GM23338 (cell line): ENCODE results near the gene ZNF382. TPM values are rescaled to one million over a fixed set of nuclear protein-coding genes. Genes with fewer than 3 reads are reported as not detected.
A peak's percentile ranks its signal among the peaks of the same experiment; 100 is the strongest.

Experiments used
- ATAC-seq: fragments of 200-7000 bp; cut with Tn5 transposase; 3 replicates; pipeline ENCODE4 v1.9.1; 2020
- DNase-seq: peaks from one replicate; pipeline ENCODE4 v3.0.0-alpha.2; 2015; ENCODE audit warnings: low spot score
- H2AFZ ChIP-seq: fragments of 200-600 bp; sonication (generic); 2 replicates; pipeline ENCODE4 v1.8.0; 2016; ENCODE audit warnings: antibody characterized with exemption, mild to moderate bottlenecking, moderate library complexity
- H3F3A ChIP-seq: fragments of 200-600 bp; sonication (generic); replicated peaks from 2 replicates; pipeline ENCODE4 v1.8.0; 2017; ENCODE audit warnings: antibody characterized with exemption, mixed run types, low read depth
- H3K27ac ChIP-seq: fragments of 200-600 bp; sonication (generic); 2 replicates; pipeline ENCODE4 v1.6.1; 2016; ENCODE audit warnings: low read depth
- H3K27me3 ChIP-seq: fragments of 200-600 bp; sonication (generic); 2 replicates; pipeline ENCODE4 v1.8.0; 2016; ENCODE audit warnings: mild to moderate bottlenecking, mixed run types, moderate library complexity; ENCODE audit not compliant: insufficient read depth
- H3K36me3 ChIP-seq: fragments of 200-600 bp; sonication (generic); 2 replicates; pipeline ENCODE4 v1.8.0; 2016; ENCODE audit warnings: mild to moderate bottlenecking; ENCODE audit not compliant: insufficient read depth
- H3K4me1 ChIP-seq: fragments of 200-600 bp; sonication (generic); 2 replicates; pipeline ENCODE4 v1.8.0; 2016; ENCODE audit warnings: mild to moderate bottlenecking, moderate library complexity; ENCODE audit not compliant: insufficient read depth
- H3K4me2 ChIP-seq: fragments of 200-600 bp; sonication (generic); 2 replicates; pipeline ENCODE4 v1.7.1; 2017; ENCODE audit warnings: mixed run types
- H3K4me3 ChIP-seq: fragments of 200-600 bp; sonication (generic); 2 replicates; pipeline ENCODE4 v1.6.1; 2016; ENCODE audit warnings: mixed run types
- H3K79me2 ChIP-seq: fragments of 200-600 bp; sonication (generic); replicated peaks from 2 replicates; pipeline ENCODE4 v1.8.0; 2017; ENCODE audit warnings: mild to moderate bottlenecking; ENCODE audit not compliant: insufficient read depth
- H3K9me2 ChIP-seq: fragments of 200-600 bp; sonication (generic); 2 replicates; pipeline ENCODE4 v1.8.0; 2017; ENCODE audit not compliant: insufficient read depth
- H4K20me1 ChIP-seq: fragments of 200-600 bp; sonication (generic); replicated peaks from 2 replicates; pipeline ENCODE4 v1.8.0; 2017; ENCODE audit warnings: mild to moderate bottlenecking; ENCODE audit not compliant: insufficient read depth
- H3K27ac Mint-ChIP-seq: 2 replicates; pipeline ENCODE4 v1.8.0; 2020; ENCODE audit warnings: inconsistent platforms, mild to moderate bottlenecking, moderate library complexity, mixed read lengths
- H3K27me3 Mint-ChIP-seq: 3 replicates; pipeline ENCODE4 v1.8.0; 2022; ENCODE audit warnings: low read depth, mild to moderate bottlenecking, moderate library complexity, mixed read lengths, inconsistent platforms; ENCODE audit not compliant: insufficient read depth, poor library complexity
- H3K36me3 Mint-ChIP-seq: 3 replicates; pipeline ENCODE4 v1.8.0; 2021; ENCODE audit warnings: low read depth, mild to moderate bottlenecking, inconsistent platforms, moderate library complexity, mixed read lengths
- H3K4me1 Mint-ChIP-seq: 3 replicates; pipeline ENCODE4 v1.8.0; 2020; ENCODE audit warnings: mild to moderate bottlenecking, inconsistent platforms, mixed read lengths
- H3K4me3 Mint-ChIP-seq: 3 replicates; pipeline ENCODE4 v1.8.0; 2021; ENCODE audit warnings: moderate library complexity, mild to moderate bottlenecking, inconsistent platforms, mixed read lengths
- H3K9me3 Mint-ChIP-seq: 3 replicates; pipeline ENCODE4 v1.8.0; 2020; ENCODE audit warnings: moderate library complexity, mild to moderate bottlenecking, inconsistent platforms, mixed read lengths
- CREB1 ChIP-seq: fragments of 250-450 bp; sonication (Bioruptor Pico); IDR thresholded peaks from 2 replicates; pipeline ENCODE4 v1.5.0; 2020; ENCODE audit warnings: low read depth, mild to moderate bottlenecking, moderate library complexity
- EZH2phosphoT487 ChIP-seq: fragments of 200-600 bp; sonication (generic); IDR thresholded peaks from one replicate; pipeline ENCODE4 v1.8.1; 2018; ENCODE audit warnings: antibody characterized with exemption; ENCODE audit not compliant: unreplicated experiment
- JUNB ChIP-seq: IDR thresholded peaks from one replicate; pipeline ENCODE4 v1.6.1; 2016; ENCODE audit warnings: antibody characterized with exemption; ENCODE audit not compliant: unreplicated experiment
- NANOG ChIP-seq: IDR thresholded peaks from 2 replicates; pipeline ENCODE4 v1.6.1; 2016; ENCODE audit warnings: antibody characterized with exemption, borderline replicate concordance
- REST ChIP-seq: IDR thresholded peaks from one replicate; pipeline ENCODE4 v1.6.1; 2018; ENCODE audit warnings: antibody characterized with exemption; ENCODE audit not compliant: unreplicated experiment
- STAT1 ChIP-seq: IDR thresholded peaks from one replicate; pipeline ENCODE4 v1.6.1; 2016; ENCODE audit warnings: antibody characterized with exemption; ENCODE audit not compliant: unreplicated experiment
- ZNF114 ChIP-seq: fragments of 250-450 bp; sonication (Bioruptor Pico); IDR thresholded peaks from 2 replicates; pipeline ENCODE4 v1.5.0; 2020; ENCODE audit warnings: mild to moderate bottlenecking, moderate library complexity
- ZNF331 ChIP-seq: fragments of 250-450 bp; sonication (Bioruptor Pico); IDR thresholded peaks from 2 replicates; pipeline ENCODE4 v1.5.0; 2020; ENCODE audit warnings: low read depth, mild to moderate bottlenecking, moderate library complexity
- polyA plus RNA-seq: library from polyadenylated mRNA; unstranded; fragments of >200 nt; fragmentation: Nextera tagmentation; extraction: Ambion mirVana; gene quantifications from 2 replicates; pipeline ENCODE4 v1.2.1, GENCODE V29; 2016
- total RNA-seq: library from RNA; depleted of rRNA; stranded (reverse); fragments of >200 nt; shearing (Covaris generic); gene quantifications from 2 replicates; pipeline ENCODE4 v1.2.3, GENCODE V29; 2014
- TF ChIP-seq, protein P1 (sequence below): IDR thresholded peaks from 2 replicates; pipeline ENCODE4 v1.6.1; 2016; ENCODE audit warnings: antibody characterized with exemption
- TF ChIP-seq, protein P2 (sequence below): fragments of 250-450 bp; sonication (Bioruptor Pico); IDR thresholded peaks from 2 replicates; pipeline ENCODE4 v1.5.0; 2020; ENCODE audit warnings: mild to moderate bottlenecking, moderate library complexity

ZNF382 gene
- total and polyA plus RNA-seq, 2 experiments from 2014 or later, result 3.8 to 11.5 TPM

DNA sequence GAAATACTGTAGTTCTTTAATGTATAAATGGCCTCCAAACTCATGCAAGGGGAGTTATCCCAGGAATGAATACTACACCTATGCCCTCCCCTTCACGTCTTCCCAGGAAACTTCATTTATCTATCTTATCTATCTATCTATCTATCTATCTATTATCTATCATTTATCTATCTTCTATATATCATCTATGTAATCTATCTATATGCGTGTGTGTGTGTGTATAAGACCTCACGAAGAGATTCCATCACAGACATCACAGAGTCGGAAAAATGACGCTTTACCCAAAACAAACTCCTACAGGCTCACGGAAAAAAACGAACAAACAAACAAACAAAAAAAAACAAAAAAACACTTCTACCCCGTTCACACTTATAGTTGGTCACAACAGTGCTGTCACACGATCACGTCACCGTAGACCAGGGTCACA, 32.5 kb upstream of the ZNF382 start (continued):
- TF ChIP-seq, protein P1, sequence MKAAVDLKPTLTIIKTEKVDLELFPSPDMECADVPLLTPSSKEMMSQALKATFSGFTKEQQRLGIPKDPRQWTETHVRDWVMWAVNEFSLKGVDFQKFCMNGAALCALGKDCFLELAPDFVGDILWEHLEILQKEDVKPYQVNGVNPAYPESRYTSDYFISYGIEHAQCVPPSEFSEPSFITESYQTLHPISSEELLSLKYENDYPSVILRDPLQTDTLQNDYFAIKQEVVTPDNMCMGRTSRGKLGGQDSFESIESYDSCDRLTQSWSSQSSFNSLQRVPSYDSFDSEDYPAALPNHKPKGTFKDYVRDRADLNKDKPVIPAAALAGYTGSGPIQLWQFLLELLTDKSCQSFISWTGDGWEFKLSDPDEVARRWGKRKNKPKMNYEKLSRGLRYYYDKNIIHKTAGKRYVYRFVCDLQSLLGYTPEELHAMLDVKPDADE, result no peak
- TF ChIP-seq NANOG (no peak), STAT1 (no peak)

DNA sequence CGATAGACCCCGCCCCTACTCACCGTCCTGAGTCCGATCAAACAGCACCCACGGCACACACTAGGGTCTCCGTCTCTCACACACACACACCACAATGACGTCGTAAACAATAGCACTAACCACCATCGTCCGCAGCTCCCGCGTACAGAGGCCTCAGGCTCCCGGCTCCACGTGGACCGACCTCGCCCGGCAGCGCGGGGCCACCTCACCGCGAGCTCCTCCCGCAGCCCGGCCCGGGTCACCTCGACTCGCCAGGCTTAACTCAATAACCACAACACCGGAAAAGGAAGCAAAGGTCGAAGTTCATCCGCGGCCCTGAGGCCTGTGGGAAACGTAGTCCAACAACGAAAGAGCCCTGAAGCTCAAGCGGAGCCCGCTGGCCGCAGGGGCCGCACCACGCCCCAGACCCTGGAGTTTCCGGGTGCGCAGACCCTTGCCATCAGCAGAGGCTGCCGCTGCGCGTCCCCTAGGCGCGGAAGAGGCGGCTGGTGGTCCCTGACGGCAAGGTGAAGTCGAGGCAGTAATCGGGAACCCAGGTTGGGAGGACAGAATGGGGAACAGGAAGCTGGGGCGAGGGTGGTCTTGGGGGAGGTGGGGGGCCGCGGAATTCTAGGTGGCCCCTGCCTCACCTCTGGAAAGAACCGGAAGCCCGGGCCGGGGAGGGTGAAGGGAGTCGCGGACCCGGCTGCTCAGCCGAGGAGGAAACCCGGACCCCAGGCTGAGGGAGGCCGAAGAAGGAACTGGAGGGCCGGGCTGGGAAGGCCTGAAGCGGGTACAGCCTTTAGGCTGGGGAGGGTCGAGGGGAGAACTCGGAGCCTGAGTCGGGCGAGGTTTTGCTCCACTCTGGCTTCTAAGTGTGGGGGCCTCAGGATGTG, 31.9 kb upstream of the ZNF382 start, which contains the start of gene ZNF529:
Gene ZNF529, minus strand, starts transcription at position 273 of the 875 bp plus-strand sequence. CDS start 946 bp downstream, outside the sequence.
- Histone ChIP-seq H3K79me2 (peaks cover 76% of the 10 kb centered on the region), H2AFZ (peak within 1 kb of the TSS; percentile 94)
- no peak for TF ChIP-seq EZH2phosphoT487
- TF ChIP-seq CREB1 (CRISPR knock-in tag), result 0 out of 2 replicates have a peak, but pooled peaks have one; percentile 17
- TF ChIP-seq, protein P1, result peak; percentile 99
- no peak for TF ChIP-seq JUNB
- TF ChIP-seq, protein P2, sequence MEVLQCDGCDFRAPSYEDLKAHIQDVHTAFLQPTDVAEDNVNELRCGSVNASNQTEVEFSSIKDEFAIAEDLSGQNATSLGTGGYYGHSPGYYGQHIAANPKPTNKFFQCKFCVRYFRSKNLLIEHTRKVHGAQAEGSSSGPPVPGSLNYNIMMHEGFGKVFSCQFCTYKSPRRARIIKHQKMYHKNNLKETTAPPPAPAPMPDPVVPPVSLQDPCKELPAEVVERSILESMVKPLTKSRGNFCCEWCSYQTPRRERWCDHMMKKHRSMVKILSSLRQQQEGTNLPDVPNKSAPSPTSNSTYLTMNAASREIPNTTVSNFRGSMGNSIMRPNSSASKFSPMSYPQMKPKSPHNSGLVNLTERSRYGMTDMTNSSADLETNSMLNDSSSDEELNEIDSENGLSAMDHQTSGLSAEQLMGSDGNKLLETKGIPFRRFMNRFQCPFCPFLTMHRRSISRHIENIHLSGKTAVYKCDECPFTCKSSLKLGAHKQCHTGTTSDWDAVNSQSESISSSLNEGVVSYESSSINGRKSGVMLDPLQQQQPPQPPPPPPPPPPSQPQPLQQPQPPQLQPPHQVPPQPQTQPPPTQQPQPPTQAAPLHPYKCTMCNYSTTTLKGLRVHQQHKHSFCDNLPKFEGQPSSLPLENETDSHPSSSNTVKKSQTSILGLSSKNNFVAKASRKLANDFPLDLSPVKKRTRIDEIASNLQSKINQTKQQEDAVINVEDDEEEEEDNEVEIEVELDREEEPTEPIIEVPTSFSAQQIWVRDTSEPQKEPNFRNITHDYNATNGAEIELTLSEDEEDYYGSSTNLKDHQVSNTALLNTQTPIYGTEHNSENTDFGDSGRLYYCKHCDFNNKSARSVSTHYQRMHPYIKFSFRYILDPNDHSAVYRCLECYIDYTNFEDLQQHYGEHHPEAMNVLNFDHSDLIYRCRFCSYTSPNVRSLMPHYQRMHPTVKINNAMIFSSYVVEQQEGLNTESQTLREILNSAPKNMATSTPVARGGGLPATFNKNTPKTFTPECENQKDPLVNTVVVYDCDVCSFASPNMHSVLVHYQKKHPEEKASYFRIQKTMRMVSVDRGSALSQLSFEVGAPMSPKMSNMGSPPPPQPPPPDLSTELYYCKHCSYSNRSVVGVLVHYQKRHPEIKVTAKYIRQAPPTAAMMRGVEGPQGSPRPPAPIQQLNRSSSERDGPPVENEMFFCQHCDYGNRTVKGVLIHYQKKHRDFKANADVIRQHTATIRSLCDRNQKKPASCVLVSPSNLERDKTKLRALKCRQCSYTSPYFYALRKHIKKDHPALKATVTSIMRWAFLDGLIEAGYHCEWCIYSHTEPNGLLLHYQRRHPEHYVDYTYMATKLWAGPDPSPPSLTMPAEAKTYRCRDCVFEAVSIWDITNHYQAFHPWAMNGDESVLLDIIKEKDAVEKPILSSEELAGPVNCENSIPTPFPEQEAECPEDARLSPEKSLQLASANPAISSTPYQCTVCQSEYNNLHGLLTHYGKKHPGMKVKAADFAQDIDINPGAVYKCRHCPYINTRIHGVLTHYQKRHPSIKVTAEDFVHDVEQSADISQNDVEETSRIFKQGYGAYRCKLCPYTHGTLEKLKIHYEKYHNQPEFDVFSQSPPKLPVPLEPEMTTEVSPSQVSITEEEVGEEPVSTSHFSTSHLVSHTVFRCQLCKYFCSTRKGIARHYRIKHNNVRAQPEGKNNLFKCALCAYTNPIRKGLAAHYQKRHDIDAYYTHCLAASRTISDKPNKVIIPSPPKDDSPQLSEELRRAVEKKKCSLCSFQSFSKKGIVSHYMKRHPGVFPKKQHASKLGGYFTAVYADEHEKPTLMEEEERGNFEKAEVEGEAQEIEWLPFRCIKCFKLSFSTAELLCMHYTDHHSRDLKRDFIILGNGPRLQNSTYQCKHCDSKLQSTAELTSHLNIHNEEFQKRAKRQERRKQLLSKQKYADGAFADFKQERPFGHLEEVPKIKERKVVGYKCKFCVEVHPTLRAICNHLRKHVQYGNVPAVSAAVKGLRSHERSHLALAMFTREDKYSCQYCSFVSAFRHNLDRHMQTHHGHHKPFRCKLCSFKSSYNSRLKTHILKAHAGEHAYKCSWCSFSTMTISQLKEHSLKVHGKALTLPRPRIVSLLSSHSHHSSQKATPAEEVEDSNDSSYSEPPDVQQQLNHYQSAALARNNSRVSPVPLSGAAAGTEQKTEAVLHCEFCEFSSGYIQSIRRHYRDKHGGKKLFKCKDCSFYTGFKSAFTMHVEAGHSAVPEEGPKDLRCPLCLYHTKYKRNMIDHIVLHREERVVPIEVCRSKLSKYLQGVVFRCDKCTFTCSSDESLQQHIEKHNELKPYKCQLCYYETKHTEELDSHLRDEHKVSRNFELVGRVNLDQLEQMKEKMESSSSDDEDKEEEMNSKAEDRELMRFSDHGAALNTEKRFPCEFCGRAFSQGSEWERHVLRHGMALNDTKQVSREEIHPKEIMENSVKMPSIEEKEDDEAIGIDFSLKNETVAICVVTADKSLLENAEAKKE (CRISPR knock-in tag), result no peak
- TF ChIP-seq ZNF331, result no peak
- no peak for TF ChIP-seq STAT1
- TF ChIP-seq REST, result no peak
- no peak for TF ChIP-seq ZNF114 (CRISPR knock-in tag)

More for the DNA sequence above, 31.9 kb upstream of the ZNF382 start, which contains the start of gene ZNF529:
- ATAC-seq (peak; percentile 98), DNase-seq (peak; percentile 98)
- Mint-ChIP-seq H3K4me1 (peaks cover 13% of the 10 kb centered on the region; the same call in 2 of the 3 replicates), H3K27ac (peak within 1 kb of the TSS; percentile 97), H3K36me3 (peaks cover 44% of the 10 kb centered on the region), H3K9me3 (no peaks in the 10 kb centered on the region; the same call in 2 of the 3 replicates), H3K27me3 (no peaks in the 10 kb centered on the region), H3K4me3 (peak within 1 kb of the TSS; percentile 90)
- Histone ChIP-seq H3K36me3 (peaks cover 19% of the 10 kb centered on the region), H3K27me3 (no peaks in the 10 kb centered on the region), H3K9me2 (no peaks in the 10 kb centered on the region), H3K4me3 (peak within 1 kb of the TSS; percentile 99), H3K4me1 (0 out of 2 replicates have a peak, but pooled peaks cover 5% of the 10 kb centered on the region), H4K20me1 (no peaks in the 10 kb centered on the region; the same call in none of the 2 replicates), H3K4me2 (peak within 1 kb of the TSS; percentile 92), H3K27ac (peak within 1 kb of the TSS; percentile 85), H3F3A (no peaks in the 10 kb centered on the region)
